GM13976 (cell line): ENCODE data around the gene CRHR2.

ENCODE experiments used
- DNase-seq: peaks from one replicate; pipeline ENCODE4 v3.0.0; 2012; ENCODE audit warnings: low spot score
- CTCF ChIP-seq: IDR thresholded peaks from 2 replicates; pipeline ENCODE4 v1.5.1; 2012; ENCODE audit warnings: borderline replicate concordance, mild to moderate bottlenecking; ENCODE audit not compliant: insufficient read depth; ENCODE audit errors: extremely low read depth, missing control alignments, control extremely low read depth
- in situ Hi-C: fragments of 300-500 bp; cut with MboI; formaldehyde crosslinking; loops from one replicate; pipeline ENCODE4 v1.12.0; 2022; ENCODE audit warnings: low sequenced_read_pairs, mixed read lengths, inconsistent platforms; ENCODE audit not compliant: unreplicated experiment

The CRHR2 gene

DNA sequence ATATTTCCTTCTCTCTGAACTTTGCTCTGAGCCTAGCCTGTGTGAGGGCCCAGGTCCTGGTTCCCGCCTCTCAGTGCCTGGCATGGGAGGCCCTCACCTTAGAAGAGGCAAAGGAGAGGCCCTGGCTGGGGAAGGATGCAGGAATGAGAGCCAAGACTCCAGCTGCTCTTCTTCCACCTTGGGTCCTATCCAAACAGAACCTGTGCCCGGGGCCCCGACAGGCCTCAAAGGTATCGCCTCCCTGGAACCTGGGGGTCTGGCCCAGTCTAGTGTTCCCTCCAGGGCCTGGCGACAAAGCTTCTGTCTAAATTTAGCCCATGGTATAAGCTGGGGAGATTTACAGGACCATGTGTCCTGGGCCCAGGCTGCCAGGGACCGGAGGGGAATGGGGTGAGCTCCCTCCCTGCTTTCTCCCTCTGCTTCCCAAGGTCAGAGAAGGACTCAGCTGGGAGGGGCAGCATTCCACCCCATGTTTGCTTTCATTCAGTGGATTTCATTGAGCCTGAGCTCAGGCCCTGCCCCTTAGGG, 12.0 kb upstream of the CRHR2 start:
- in situ Hi-C loops, result no loop called here
- TF ChIP-seq CTCF, result no peak
- no peak for DNase-seq

DNA sequence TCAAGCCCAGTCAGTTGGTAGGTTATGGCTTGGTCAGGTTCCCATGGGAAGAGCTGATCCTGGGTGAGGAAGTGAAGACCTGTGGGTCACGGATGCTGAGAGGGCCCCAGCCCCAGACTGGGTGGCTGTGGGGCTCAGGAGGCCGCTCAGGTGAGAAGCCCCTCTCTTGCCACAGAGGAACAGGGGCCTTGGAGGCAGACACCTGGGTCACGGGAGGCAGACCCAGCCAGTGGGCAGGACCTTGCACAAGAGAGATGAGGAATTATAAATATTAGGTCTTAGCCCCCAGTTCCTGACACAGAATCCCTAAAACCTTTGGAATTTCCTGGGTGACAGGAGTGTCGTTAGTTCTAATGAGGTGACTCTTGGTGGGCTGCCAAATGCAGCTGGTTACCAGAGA, 10.6 kb upstream of the CRHR2 start:
- in situ Hi-C loops, result no loop called here
- no peak for DNase-seq
- TF ChIP-seq CTCF, result no peak

DNA sequence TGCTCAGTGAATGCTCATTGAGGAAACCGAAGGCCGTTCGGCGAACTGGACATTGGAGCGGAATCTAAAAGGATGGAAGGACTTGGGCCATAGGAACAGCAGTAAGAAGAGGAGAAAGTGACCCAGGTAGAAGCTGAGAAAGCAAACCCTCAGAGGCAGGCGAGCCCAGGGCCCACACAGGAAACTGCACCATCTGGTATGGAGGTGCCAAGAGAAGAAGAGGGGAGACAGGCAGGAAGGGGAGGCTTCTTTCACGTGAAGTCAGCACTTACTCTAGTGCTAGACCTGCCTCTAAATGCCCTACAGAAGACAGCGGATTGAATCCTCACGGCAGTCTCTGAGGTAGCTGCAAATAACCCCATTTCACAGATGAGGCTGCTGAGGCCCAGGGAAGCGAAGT, 10.2 kb upstream of the CRHR2 start:
- DNase-seq, result no peak
- in situ Hi-C loops, result no loop called here
- TF ChIP-seq CTCF, result no peak

DNA sequence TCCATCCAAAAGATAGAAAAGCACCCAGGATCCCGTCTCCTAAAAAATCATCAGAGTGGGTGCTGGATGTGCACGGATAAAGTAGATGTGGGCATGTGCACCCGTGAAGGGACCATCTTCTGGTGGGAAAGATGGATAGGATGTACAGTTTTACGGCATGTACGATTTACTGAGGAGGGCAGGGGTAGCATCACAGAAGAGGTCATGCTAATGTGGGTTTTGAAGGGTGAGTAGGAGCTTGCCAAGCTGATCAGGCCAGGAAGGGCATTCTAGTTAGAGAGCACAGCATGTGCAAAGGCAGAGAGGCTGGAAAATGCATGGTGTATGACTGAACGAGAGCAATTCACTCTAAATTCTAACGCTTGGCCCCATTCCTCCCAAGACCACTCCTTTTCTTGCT, 7.8 kb upstream of the CRHR2 start:
- in situ Hi-C loops, result no loop called here
- no peak for DNase-seq
- no peak for TF ChIP-seq CTCF

GRCh38 chr7:30688718-30689221, 6.5 kb upstream of the CRHR2 start:
- no peak for DNase-seq
- TF ChIP-seq CTCF, result no peak
- in situ Hi-C loops, result no loop called here

DNA sequence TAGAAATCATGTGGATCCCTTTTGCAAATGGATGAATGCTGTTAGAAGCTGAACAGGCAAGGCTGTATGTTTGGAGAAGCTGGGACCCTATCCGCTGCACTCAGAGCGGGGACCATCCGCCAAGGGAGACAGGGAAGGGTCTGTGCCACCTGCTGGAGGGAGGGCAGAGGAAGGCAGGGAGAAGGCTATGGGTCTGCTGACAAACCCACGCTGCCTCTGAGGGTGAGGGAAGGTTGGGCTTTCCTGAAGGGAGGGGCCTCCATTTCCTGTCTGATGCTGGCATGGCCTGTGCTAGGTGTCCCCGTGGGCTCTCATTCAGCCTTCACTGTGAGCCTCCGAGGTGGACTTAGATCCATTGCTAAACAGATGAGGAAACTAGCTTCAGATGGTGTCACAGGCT, 5.3 kb upstream of the CRHR2 start:
- DNase-seq, result no peak
- TF ChIP-seq CTCF, result no peak
- in situ Hi-C loops, result no loop called here

DNA sequence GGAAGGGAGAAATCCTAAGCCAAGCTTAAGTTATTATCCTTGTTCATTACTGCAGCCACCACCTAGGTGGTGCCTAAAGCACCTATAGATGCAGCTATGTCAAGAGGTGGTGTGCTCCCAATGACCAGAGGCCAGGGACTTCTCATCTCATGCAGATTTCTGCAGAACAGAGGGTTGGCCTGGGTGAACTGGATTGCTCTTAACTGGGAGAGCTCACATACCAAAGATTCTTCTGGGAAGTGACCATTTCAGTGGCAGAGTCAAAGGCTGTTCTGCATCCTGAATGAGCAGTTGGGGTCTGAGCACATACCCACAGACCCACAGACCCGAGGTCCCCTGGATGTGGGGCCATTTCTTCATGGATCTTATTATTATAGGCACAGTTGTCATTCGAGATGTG, 2.1 kb upstream of the CRHR2 start:
- in situ Hi-C loops, result no loop called here
- TF ChIP-seq CTCF, result no peak
- no peak for DNase-seq
